Osteocyte (in vitro differentiated cells): ENCODE measurements around the gene CPLANE2. TPM values are rescaled to one million over a fixed set of nuclear protein-coding genes. Genes with fewer than 3 reads are reported as not detected.

Source experiments
- DNase-seq: peaks from one replicate; pipeline ENCODE4 v3.0.0; 2021; ENCODE audit warnings: mixed read lengths; ENCODE audit not compliant: unreplicated experiment; ENCODE audit errors: extremely low spot score
- H3K27ac Mint-ChIP-seq: one replicate; pipeline ENCODE4 v1.8.0; 2021; ENCODE audit warnings: mild to moderate bottlenecking, mixed read lengths; ENCODE audit not compliant: unreplicated experiment
- H3K27me3 Mint-ChIP-seq: one replicate; pipeline ENCODE4 v1.8.0; 2021; ENCODE audit warnings: mixed read lengths; ENCODE audit not compliant: unreplicated experiment
- H3K36me3 Mint-ChIP-seq: one replicate; pipeline ENCODE4 v1.8.0; 2021; ENCODE audit warnings: mixed read lengths; ENCODE audit not compliant: unreplicated experiment
- H3K4me1 Mint-ChIP-seq: one replicate; pipeline ENCODE4 v1.8.0; 2021; ENCODE audit warnings: mixed read lengths; ENCODE audit not compliant: unreplicated experiment
- H3K4me3 Mint-ChIP-seq: one replicate; pipeline ENCODE4 v1.8.0; 2021; ENCODE audit warnings: mild to moderate bottlenecking, moderate library complexity, mixed read lengths; ENCODE audit not compliant: unreplicated experiment
- H3K9me3 Mint-ChIP-seq: one replicate; pipeline ENCODE4 v1.8.0; 2021; ENCODE audit warnings: mixed read lengths; ENCODE audit not compliant: unreplicated experiment
- CTCF ChIP-seq: fragments of 200-600 bp; sonication (generic); IDR thresholded peaks from 2 replicates; pipeline ENCODE4 v1.5.0; 2021; ENCODE audit warnings: antibody characterized with exemption, mild to moderate bottlenecking, moderate library complexity
- total RNA-seq: library from RNA; stranded (reverse); gene quantifications from 2 replicates; pipeline ENCODE4 v1.2.1, GENCODE V29; 2021

The CPLANE2 gene
- total RNA-seq, 1 donor from 2014 or later = 11.8 TPM

GRCh38 chr1:16186655-16187235 lies 50.2 kb downstream of the CPLANE2 start:
- no peak for TF ChIP-seq CTCF
- no peak for DNase-seq
- no peaks in the 10 kb centered on the region for H3K36me3 Mint-ChIP-seq
- H3K4me3 Mint-ChIP-seq = no peak overlapping the region
- no peak overlapping the region for H3K27ac Mint-ChIP-seq
- H3K9me3 Mint-ChIP-seq = no peaks in the 10 kb centered on the region
- H3K27me3 Mint-ChIP-seq = no peaks in the 10 kb centered on the region
- H3K4me1 Mint-ChIP-seq = peaks cover 61% of the 10 kb centered on the region

DNA sequence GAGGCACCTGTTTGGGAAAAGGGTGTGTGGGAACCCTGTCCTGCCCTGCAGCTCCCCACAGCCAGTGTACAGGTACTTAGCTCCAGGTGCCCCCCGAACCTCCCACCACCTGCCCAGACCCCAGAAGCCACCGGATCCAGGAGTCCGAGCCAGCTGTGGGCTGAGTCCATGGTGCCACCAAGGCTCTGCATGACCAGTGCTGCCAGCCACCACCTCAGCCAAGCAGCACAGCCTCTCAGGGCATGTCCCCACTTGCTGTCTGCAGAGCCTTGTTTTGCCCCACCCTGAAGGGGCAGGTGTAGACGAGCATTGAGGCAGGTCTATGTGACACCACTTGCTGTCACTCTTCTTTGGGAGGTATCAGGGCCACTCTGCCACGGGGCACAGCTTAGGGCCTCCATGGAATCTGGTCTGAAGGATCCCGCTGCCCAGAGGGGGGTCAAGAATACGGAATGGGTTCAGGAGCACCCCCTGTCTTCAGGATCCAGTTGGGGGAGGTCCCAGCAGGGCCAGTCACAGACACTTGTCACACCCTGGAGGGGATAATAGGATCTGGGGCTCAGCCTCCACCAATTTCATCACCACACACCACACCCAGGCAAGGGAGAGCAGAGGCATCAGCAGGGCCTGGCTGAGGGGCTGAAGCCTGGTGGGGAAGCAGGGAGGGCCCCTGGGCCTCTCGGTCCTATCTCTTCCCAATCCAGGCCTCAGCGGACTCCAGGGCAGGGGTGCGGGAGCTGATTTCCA lies 52.3 kb downstream of the CPLANE2 start:
- Mint-ChIP-seq H3K27ac (no peak overlapping the region), H3K4me1 (peaks cover 66% of the 10 kb centered on the region), H3K4me3 (no peak overlapping the region), H3K9me3 (no peaks in the 10 kb centered on the region), H3K27me3 (no peaks in the 10 kb centered on the region), H3K36me3 (no peaks in the 10 kb centered on the region)
- TF ChIP-seq CTCF = no peak
- DNase-seq = no peak

DNA sequence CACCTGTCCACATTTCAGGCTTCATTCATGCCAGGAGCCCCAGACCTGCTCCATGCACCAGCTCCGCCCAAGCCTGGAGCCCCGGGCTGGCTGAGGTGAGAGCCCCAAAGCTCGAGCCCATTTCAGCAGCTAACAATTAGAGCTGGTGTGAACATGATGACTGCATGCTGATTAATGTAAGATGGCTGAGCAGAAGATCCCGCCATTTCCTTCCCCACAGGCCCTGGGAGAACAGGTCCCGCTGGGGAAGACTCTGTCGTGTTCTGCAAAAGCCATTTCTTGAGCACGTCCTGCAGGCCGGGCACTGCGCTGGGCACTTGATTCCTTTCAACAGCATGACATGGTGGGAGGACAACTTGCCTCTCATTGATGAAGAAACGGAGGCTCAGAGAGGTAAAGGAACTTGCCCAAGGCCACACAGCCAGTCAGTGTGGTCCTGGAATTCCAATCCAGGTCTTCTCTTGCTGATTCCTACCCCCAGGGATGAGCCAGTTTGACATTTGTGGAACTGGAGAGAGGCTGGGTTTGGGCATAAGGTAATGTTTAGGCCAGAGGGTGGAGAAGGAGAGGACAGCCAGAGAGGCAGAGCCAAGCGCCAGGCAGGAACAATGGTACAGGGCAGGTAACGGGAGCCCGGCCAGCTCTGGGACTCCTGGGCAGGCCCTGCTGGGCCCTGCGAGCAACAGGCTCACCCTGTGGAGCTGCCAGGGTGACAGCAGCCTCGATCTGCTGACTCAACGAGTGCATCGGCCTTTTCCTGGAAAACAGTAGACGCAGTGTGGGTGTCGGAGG lies 53.0 kb downstream of the CPLANE2 start:
- Mint-ChIP-seq H3K9me3 (no peaks in the 10 kb centered on the region), H3K4me3 (no peak overlapping the region), H3K4me1 (peaks cover 64% of the 10 kb centered on the region), H3K27me3 (no peaks in the 10 kb centered on the region), H3K36me3 (no peaks in the 10 kb centered on the region), H3K27ac (no peak overlapping the region)
- DNase-seq = no peak
- TF ChIP-seq CTCF = no peak

DNA sequence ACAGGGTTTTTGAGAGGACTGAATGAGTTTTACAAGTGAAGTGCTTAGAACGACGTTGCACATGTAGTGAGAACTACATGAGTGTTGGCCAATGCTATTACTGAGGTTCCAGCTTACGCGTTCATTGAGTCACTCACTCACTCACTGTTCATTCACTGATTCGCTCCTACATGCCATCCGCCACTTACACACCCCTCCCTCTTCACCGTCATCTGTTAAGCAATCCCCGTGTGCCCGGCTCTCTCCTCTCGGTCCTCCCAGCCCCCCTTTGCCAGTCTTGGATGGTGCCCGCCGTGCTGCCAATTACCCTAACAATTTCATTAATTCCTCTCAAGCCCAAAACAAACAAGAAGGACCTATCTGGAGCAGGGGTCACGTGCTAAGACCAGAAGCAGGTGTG lies 53.8 kb downstream of the CPLANE2 start:
- no peaks in the 10 kb centered on the region for H3K27me3 Mint-ChIP-seq
- no peak overlapping the region for H3K27ac Mint-ChIP-seq
- H3K4me3 Mint-ChIP-seq = no peak overlapping the region
- no peaks in the 10 kb centered on the region for H3K9me3 Mint-ChIP-seq
- DNase-seq = no peak
- H3K4me1 Mint-ChIP-seq = peaks cover 64% of the 10 kb centered on the region
- H3K36me3 Mint-ChIP-seq = no peaks in the 10 kb centered on the region
- TF ChIP-seq CTCF = no peak
